OCI-LY1 (cell line): ENCODE data around the gene CENPU.

Experiments
- H2AFZ ChIP-seq: fragments of 200-600 bp; sonication (generic), shearing (Covaris generic); 2 replicates; pipeline ENCODE4 v1.6.0; 2014; ENCODE audit warnings: antibody characterized with exemption, mild to moderate bottlenecking, low read length
- H3F3A ChIP-seq: fragments of 200-600 bp; sonication (generic), shearing (Covaris generic); 2 replicates; pipeline ENCODE4 v1.6.0; 2014; ENCODE audit warnings: mild to moderate bottlenecking, antibody characterized with exemption, low read length, moderate library complexity; ENCODE audit not compliant: insufficient read depth
- H3K27ac ChIP-seq: fragments of 200-600 bp; sonication (generic); 2 replicates; pipeline ENCODE4 v1.5.1; 2014; ENCODE audit warnings: low read length, mixed run types, mild to moderate bottlenecking, low read depth; ENCODE audit not compliant: poor library complexity, severe bottlenecking
- H3K27me3 ChIP-seq: fragments of 200-600 bp; sonication (generic); 2 replicates; pipeline ENCODE4 v1.6.0; 2014; ENCODE audit warnings: antibody characterized with exemption, mild to moderate bottlenecking, low read length, moderate library complexity; ENCODE audit not compliant: insufficient read depth
- H3K36me3 ChIP-seq: fragments of 200-600 bp; sonication (generic); 2 replicates; pipeline ENCODE4 v1.6.1; 2014; ENCODE audit warnings: mild to moderate bottlenecking, antibody characterized with exemption, low read length, moderate library complexity, mixed read lengths; ENCODE audit not compliant: insufficient read depth
- H3K4me1 ChIP-seq: fragments of 200-600 bp; sonication (generic); 2 replicates; pipeline ENCODE4 v1.5.1; 2014; ENCODE audit warnings: mild to moderate bottlenecking, low read length, moderate library complexity; ENCODE audit not compliant: insufficient read depth, severe bottlenecking
- H3K4me2 ChIP-seq: fragments of 200-600 bp; sonication (generic), shearing (Covaris generic); 2 replicates; pipeline ENCODE4 v1.6.1; 2014; ENCODE audit warnings: low read length
- H3K4me3 ChIP-seq: fragments of 200-600 bp; sonication (generic); 2 replicates; pipeline ENCODE4 v1.5.1; 2014; ENCODE audit warnings: low read length, low read depth, mild to moderate bottlenecking, mixed read lengths; ENCODE audit not compliant: poor library complexity, severe bottlenecking
- H3K79me2 ChIP-seq: fragments of 200-600 bp; shearing (Covaris generic); 2 replicates; pipeline ENCODE4 v1.6.1; 2016; ENCODE audit warnings: mixed run types, low read length, mixed read lengths; ENCODE audit not compliant: insufficient read depth
- H3K9ac ChIP-seq: fragments of 200-600 bp; sonication (generic), shearing (Covaris generic); 2 replicates; pipeline ENCODE4 v1.6.1; 2014; ENCODE audit warnings: mild to moderate bottlenecking, low read length, mixed read lengths
- H3K9me2 ChIP-seq: fragments of 200-600 bp; sonication (generic), shearing (Covaris generic); 2 replicates; pipeline ENCODE4 v1.6.1; 2014; ENCODE audit warnings: low read depth, mild to moderate bottlenecking, low read length, mixed read lengths
- H3K9me3 ChIP-seq: fragments of 200-600 bp; shearing (Covaris generic); 2 replicates; pipeline ENCODE4 v1.6.1; 2014; ENCODE audit warnings: low read length, mixed read lengths
- H4K20me1 ChIP-seq: fragments of 200-600 bp; sonication (generic), shearing (Covaris generic); 2 replicates; pipeline ENCODE4 v1.6.0; 2016; ENCODE audit warnings: mild to moderate bottlenecking, low read length; ENCODE audit not compliant: insufficient read depth
- EZH2 ChIP-seq: fragments of 200-600 bp; sonication (generic), shearing (Covaris generic); IDR thresholded peaks from 2 replicates; pipeline ENCODE4 v1.8.0; 2017; ENCODE audit warnings: borderline replicate concordance, mixed run types, mild to moderate bottlenecking, antibody characterized with exemption, low read length, moderate library complexity, mixed read lengths
- TF ChIP-seq, protein P1 (sequence below): fragments of 200-600 bp; sonication (generic), shearing (Covaris generic); IDR thresholded peaks from 2 replicates; pipeline ENCODE4 v1.5.1; 2017; ENCODE audit warnings: mild to moderate bottlenecking, antibody characterized with exemption, low read length, moderate library complexity, mixed read lengths

Gene CENPU

DNA sequence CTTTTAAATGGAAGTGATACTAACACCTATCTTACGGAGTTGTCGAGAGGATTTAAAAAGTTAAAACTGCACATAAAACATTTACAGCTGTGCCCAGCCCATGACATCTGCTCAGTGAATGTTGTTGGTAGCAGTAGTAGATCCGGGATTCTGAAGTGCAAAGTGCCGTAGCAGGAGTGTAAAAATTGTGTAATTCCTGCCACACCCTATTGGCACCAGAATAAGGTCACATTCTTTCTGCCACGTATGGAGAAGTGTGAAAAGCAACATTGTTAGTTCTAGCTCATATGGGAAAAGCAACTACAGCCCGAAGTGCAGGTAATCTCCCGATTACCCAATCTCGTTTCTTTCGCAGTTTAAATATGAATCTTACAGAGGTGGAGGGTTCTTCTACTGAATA lies 53.2 kb downstream of the CENPU start:
- H4K20me1 ChIP-seq, result no peaks in the 10 kb centered on the region
- H3F3A ChIP-seq, result no peaks in the 10 kb centered on the region
- H3K27ac ChIP-seq, result no peak overlapping the region
- H3K9me2 ChIP-seq, result no peaks in the 10 kb centered on the region
- TF ChIP-seq, protein P1, sequence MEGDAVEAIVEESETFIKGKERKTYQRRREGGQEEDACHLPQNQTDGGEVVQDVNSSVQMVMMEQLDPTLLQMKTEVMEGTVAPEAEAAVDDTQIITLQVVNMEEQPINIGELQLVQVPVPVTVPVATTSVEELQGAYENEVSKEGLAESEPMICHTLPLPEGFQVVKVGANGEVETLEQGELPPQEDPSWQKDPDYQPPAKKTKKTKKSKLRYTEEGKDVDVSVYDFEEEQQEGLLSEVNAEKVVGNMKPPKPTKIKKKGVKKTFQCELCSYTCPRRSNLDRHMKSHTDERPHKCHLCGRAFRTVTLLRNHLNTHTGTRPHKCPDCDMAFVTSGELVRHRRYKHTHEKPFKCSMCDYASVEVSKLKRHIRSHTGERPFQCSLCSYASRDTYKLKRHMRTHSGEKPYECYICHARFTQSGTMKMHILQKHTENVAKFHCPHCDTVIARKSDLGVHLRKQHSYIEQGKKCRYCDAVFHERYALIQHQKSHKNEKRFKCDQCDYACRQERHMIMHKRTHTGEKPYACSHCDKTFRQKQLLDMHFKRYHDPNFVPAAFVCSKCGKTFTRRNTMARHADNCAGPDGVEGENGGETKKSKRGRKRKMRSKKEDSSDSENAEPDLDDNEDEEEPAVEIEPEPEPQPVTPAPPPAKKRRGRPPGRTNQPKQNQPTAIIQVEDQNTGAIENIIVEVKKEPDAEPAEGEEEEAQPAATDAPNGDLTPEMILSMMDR, result no peak
- TF ChIP-seq EZH2, result no peak
- no peak overlapping the region for H3K9ac ChIP-seq
- no peaks in the 10 kb centered on the region; the same call in 1 of the 2 replicates for H3K36me3 ChIP-seq
- H3K4me1 ChIP-seq, result no peaks in the 10 kb centered on the region
- no peak overlapping the region for H3K4me2 ChIP-seq
- H3K4me3 ChIP-seq, result no peak overlapping the region
- no peak overlapping the region for H2AFZ ChIP-seq
- no peaks in the 10 kb centered on the region for H3K27me3 ChIP-seq
- no peaks in the 10 kb centered on the region for H3K79me2 ChIP-seq
- no peaks in the 10 kb centered on the region for H3K9me3 ChIP-seq

DNA sequence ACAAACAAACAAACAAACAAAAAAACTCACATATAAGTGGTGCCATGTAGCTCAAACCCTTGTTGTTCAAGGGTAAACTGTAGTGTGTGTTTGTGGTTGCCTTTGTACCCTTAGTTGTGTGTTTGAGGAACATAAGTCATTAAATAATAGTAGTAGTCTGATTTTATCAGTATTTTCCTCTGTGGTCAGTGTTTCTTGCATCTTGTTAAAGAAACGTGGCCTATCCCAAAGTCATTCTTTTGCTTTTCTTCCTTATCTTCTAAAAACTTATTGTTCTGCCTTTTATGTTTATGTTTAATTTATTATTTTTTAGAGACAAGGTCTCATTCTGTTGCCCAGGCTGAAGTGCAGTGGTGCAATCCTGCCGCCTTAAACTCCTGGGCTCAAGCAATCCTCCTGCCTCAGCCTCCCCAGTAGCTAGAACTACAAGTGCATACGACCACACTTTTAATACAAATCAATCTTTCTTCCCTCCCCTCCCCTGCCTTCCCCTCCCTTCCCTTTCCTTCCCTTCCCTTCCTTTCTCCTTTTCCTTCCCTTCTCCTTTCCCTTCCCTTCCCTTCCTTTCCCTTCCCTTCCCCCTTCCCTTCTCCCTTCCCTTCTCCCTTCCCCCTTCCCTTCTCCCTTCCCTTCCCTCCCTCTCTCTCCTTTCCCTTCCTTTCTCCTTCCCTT lies 57.9 kb downstream of the CENPU start:
- no peaks in the 10 kb centered on the region for H3K9me3 ChIP-seq
- H3K4me1 ChIP-seq, result no peaks in the 10 kb centered on the region
- H3K27me3 ChIP-seq, result no peaks in the 10 kb centered on the region
- H2AFZ ChIP-seq, result no peak overlapping the region
- no peak overlapping the region for H3K4me3 ChIP-seq
- no peak overlapping the region for H3K9ac ChIP-seq
- no peaks in the 10 kb centered on the region for H3K79me2 ChIP-seq
- no peaks in the 10 kb centered on the region for H3K9me2 ChIP-seq
- H3K36me3 ChIP-seq, result peaks cover 22% of the 10 kb centered on the region
- no peak overlapping the region for H3K4me2 ChIP-seq
- no peak overlapping the region for H3K27ac ChIP-seq
- no peaks in the 10 kb centered on the region for H4K20me1 ChIP-seq
- no peaks in the 10 kb centered on the region for H3F3A ChIP-seq
- TF ChIP-seq EZH2, result no peak
- TF ChIP-seq, protein P1, result no peak

DNA sequence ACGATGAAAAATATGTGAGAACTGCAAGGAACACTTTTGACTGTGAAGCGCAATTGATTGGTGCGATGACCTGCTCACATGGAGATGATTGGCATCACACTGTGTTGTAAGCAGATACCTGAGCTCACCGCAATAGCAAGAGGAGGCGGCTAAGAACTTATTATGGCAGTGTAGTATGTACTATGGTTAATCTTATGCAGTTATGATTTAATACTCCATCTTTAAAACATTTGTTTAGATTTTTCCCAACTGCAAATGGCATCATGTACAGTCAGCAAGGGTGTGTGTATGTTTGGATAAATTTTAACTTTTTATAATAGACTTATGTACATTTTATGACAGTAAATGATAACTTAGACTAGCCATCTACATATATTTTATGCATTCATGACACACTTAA lies 58.9 kb downstream of the CENPU start:
- H3K4me3 ChIP-seq, result no peak overlapping the region
- TF ChIP-seq, protein P1, result no peak
- no peak for TF ChIP-seq EZH2
- H3K27me3 ChIP-seq, result no peaks in the 10 kb centered on the region
- no peaks in the 10 kb centered on the region for H3F3A ChIP-seq
- no peaks in the 10 kb centered on the region for H3K9me2 ChIP-seq
- H3K79me2 ChIP-seq, result no peaks in the 10 kb centered on the region
- H2AFZ ChIP-seq, result no peak overlapping the region
- no peaks in the 10 kb centered on the region for H3K4me1 ChIP-seq
- H3K4me2 ChIP-seq, result no peak overlapping the region
- no peak overlapping the region for H3K9ac ChIP-seq
- no peaks in the 10 kb centered on the region for H4K20me1 ChIP-seq
- no peak overlapping the region for H3K27ac ChIP-seq
- peaks cover 22% of the 10 kb centered on the region for H3K36me3 ChIP-seq
- H3K9me3 ChIP-seq, result no peaks in the 10 kb centered on the region
